GM10266 (cell line): ENCODE measurements around the gene STPG1.

Source experiments
- DNase-seq: peaks from one replicate; pipeline ENCODE4 v3.0.0; 2012; ENCODE audit errors: extremely low spot score
- TF ChIP-seq, protein P1 (sequence below): IDR thresholded peaks from 2 replicates; pipeline ENCODE4 v1.5.1; 2012; ENCODE audit warnings: mild to moderate bottlenecking, low read depth; ENCODE audit not compliant: control insufficient read depth, insufficient read depth; ENCODE audit errors: missing control alignments

The STPG1 gene

DNA sequence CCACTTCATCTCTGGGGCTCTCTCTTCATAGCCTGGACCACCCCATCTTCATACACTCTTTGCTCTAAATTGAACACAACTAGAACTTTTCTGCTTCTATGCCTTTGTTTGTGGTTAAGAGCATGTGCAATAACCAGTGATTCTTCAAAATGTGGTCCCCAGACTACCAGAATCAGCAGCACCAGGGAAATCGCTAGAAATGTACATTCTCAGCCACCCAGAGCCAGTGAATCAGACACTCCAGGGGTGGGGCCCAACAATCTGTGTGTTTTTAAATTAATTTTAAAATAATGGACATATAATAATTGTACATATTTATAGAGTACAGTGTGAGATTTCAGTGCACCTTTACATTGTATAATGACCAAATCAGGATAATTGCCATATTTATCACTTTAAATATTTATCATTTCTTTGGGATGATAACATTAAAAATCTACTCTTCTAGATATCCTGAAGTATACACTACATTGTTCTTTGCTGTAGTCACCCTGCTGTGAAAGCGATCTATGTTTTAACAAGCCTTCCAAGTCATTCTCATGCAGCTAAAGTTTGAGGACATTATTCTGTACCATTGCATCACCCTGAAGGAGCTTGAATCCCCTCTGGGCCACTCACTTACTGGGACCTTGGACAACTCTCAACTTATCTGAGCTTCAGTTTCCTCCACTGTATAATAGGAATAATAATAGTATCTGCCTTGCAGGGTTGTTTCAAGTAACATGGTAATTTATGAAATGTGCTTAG, 83.6 kb downstream of the STPG1 start:
- TF ChIP-seq, protein P1, sequence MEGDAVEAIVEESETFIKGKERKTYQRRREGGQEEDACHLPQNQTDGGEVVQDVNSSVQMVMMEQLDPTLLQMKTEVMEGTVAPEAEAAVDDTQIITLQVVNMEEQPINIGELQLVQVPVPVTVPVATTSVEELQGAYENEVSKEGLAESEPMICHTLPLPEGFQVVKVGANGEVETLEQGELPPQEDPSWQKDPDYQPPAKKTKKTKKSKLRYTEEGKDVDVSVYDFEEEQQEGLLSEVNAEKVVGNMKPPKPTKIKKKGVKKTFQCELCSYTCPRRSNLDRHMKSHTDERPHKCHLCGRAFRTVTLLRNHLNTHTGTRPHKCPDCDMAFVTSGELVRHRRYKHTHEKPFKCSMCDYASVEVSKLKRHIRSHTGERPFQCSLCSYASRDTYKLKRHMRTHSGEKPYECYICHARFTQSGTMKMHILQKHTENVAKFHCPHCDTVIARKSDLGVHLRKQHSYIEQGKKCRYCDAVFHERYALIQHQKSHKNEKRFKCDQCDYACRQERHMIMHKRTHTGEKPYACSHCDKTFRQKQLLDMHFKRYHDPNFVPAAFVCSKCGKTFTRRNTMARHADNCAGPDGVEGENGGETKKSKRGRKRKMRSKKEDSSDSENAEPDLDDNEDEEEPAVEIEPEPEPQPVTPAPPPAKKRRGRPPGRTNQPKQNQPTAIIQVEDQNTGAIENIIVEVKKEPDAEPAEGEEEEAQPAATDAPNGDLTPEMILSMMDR, result no peak
- no peak for DNase-seq

DNA sequence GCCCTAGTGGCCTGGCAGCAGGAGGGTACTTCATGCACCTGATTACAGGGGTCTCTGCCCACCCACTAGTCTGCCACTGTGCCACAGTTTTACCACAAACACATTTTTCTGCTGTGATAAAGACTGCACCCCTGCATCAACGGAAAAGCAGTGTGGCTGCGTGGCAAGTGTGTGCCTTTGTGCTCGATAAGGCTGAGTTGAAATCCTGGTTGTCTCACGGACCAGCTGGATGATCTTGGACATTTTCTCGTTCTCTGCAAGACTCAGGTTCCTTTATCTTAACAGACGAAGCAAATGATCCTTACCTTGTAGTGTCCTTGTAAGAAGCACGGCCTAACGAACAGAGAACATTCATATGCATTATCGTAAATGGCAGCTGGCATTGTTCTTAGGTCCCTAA, 84.3 kb downstream of the STPG1 start:
- DNase-seq, result no peak
- TF ChIP-seq, protein P1, result no peak

DNA sequence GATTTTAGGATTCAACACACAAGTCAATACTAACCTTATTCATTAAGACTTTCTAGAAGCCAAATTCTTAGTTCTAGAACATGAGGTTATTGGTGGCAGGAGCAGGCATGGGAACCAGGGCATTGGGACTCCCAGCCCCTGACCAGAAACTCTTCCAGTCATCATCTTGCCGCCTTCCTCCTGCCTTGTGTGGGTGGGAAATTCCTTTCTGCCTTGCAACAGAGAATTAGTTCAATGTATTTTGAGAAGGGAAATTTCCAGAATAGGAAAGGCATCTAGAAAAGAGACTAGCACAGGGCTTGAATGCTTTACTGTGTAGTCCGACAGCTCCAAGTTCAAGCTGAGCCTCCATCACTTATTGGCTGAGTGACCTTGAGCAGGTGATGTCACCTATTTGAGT, 85.7 kb downstream of the STPG1 start:
- no peak for DNase-seq
- TF ChIP-seq, protein P1, result no peak

DNA sequence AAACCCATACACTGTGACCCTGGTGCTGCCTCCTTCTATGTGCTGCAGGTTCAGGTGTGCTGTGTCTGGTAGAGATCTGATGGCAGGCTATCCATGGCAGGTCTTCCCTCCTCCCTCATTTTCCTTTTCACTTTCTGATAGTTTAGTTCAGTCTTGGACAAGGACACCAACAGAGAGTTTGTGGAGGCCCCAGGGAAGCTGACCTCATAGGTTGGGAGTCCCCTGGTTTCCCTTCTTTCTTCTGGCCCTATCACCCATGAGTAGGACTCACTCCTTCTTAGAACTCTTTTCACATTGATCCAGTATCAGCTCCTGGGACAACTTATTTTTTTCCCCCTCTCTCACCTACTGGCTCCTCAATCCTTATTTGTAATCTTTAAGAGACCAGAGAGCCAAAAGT, 86.1 kb downstream of the STPG1 start:
- no peak for DNase-seq
- TF ChIP-seq, protein P1, result no peak

DNA sequence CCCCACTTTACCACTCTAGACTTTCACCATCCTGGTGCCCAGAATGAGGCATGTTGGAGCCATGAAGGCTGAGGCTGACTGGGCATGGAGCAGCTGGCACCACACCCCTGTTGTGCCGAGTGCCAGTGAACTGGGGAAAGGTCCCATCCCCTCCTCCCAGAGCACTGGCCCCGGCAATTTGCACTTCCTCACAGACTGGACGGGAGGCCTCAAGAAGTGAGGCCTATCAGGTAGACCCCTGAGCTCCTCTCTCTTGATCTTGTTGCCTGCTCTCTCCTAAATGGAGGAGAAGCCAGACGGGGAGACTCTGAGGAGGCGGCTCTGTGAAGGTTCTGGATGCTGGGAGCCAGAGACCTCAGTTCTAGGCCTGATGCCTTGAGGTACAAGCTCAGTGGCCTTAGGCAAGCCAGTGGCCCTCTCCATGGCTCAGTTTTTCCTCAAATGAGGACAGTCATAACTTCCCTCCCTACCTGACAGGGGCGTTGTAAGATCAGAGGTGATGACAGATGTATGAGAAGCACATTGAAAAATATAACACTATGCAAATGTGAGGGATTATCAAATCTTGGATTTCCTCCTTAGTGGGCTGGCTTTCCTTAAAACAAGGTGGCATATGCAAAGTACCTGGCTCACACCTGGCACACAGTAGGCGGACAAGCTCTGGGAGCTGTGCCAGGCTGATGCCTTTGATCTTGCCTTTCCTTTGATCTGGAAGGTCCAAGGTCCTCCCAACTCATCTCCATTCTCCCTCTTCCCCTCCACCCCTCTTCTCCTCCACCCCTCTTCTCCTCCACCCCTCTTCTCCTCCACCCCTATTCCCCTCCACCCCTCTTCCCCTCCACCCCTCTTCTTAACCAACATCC, 87.8 kb downstream of the STPG1 start:
- no peak for DNase-seq
- TF ChIP-seq, protein P1, result no peak

DNA sequence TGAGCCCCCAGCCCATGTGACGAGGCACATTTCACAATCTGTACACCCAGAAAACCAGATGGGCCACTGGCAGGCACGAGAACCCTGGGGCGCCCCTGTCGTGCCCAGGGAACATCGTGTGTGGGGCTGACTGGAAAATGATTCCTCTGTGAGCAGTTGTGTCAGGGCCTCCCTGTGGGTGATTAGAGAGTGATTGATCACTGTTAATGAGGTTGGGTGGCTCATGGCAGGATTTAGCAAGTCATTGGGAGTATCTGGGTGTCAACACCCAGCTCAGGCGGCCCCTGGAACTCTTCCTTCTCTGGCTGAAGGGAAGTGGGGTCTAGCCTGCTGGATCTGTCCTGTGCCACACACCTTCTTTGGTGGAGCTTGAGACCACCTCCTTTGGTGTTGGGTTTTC, 88.7 kb downstream of the STPG1 start:
- DNase-seq, result no peak
- TF ChIP-seq, protein P1, result no peak

DNA sequence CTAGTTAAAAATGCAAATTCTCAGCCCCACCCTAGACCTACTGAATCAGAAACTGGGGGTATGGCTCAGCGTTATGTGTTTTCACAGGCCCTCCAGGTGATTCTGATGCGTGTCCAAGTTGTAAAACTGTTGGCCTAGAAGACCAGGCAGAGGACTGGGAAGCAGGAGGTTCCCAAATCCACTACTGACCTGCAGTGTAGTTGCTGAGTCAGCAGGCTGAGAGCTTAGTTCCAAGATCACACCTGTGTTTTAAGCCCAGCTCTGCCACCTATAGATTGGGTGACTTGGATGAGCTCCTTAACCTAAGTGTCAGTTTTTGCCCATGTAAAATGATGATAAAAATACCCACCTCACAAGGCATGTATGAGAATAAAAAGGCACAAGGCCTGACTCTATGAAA, 90.3 kb downstream of the STPG1 start:
- TF ChIP-seq, protein P1, result no peak
- no peak for DNase-seq
